Measurements from ENCODE around the gene CACNA1G. TPM values are rescaled to one million over a fixed set of nuclear protein-coding genes. Genes with fewer than 3 reads are reported as not detected.

Gene CACNA1G
- total RNA-seq, 1 experiment from 2014 or later, result 6.7 TPM

DNA sequence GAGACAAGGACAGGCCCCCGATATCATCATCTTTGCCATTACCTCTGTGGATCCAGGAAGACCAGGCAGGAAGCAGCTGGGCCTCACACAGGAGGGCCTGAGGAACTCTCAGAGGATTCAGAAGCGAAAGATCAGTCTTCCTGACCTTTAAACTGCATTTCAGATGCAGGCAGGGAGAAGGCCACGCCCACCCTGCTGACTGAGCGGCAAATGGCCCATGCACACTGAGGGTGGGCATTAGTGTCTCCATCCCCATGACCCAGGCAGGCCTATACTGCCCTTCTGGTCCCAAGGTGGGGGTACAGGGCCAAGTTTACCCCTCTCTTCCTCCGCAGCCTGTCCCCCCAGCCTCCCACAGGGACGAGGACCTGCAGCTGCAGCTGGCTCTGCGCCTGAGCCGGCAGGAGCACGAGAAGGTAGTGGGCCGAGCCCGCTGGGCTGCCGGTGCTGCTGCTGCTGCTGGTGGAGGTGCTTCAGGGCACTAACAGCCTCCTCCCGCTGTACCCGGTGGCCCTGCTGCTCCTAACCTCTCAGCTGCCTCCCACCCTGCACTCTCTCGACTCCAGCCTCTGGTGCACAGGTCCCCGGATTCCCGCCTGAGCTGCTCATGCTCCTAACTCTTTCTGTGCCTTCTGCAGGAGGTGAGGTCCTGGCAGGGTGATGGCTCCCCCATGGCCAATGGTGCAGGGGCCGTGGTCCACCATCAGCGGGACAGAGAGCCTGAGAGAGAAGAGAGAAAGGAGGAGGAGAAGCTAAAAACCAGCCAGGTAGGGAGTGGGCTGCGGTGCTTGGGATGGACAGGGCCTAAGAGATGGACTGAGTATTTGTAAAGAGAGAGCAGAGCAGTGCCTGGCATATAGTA lies 21.7 kb upstream of the CACNA1G start:
- Mint-ChIP-seq H3K27me3 (ENCODE audit: low read depth) (peaks cover 12% of the 10 kb centered on the region), H3K4me1 (peaks cover 41% of the 10 kb centered on the region), H3K4me3 (no peak overlapping the region), H3K9me3 (no peaks in the 10 kb centered on the region), H3K27ac (no peak overlapping the region; the same call in 1 of the 2 replicates), H3K36me3 (peaks cover 13% of the 10 kb centered on the region; the same call in 1 of the 2 replicates)
- no peak for ATAC-seq
- no peak for DNase-seq (ENCODE audit: low spot score)
- ChIA-PET POLR2A (interaction anchor here (0.6 kb wide), 1 partner anchor 32 kb away, joined by 6 read pairs; no protein-coding TSS in a partner anchor), CTCF (interaction anchor here (0.9 to 1.6 kb wide), 2 partner anchors 12 to 59 kb away, joined by 5 read pairs; no protein-coding TSS in a partner anchor)
- TF ChIP-seq CBFB (CRISPR knock-in tag; IDR thresholded peaks at IDR 0.05; ENCODE audit: low read depth) (no peak), NR1H2 (CRISPR knock-in tag; IDR thresholded peaks at IDR 0.05) (no peak), NFYB (CRISPR knock-in tag; conservative IDR thresholded peaks at IDR 0.05; ENCODE audit: low read depth) (no peak), OVOL2 (CRISPR knock-in tag; IDR thresholded peaks at IDR 0.05; ENCODE audit: borderline replicate concordance) (no peak), ZNF416 (CRISPR knock-in tag; IDR thresholded peaks at IDR 0.05) (no peak), NFATC4 (CRISPR knock-in tag; IDR thresholded peaks at IDR 0.05) (no peak), ZNF423 (CRISPR knock-in tag; IDR thresholded peaks at IDR 0.05) (no peak), TEAD1 (CRISPR knock-in tag; IDR thresholded peaks at IDR 0.05) (no peak), MXD4 (CRISPR knock-in tag; IDR thresholded peaks at IDR 0.05; ENCODE audit: borderline replicate concordance) (no peak), GTF2I (CRISPR knock-in tag; conservative IDR thresholded peaks at IDR 0.05) (no peak), ZNF138 (CRISPR knock-in tag; conservative IDR thresholded peaks at IDR 0.05) (no peak)
- TF ChIP-seq, protein P1, sequence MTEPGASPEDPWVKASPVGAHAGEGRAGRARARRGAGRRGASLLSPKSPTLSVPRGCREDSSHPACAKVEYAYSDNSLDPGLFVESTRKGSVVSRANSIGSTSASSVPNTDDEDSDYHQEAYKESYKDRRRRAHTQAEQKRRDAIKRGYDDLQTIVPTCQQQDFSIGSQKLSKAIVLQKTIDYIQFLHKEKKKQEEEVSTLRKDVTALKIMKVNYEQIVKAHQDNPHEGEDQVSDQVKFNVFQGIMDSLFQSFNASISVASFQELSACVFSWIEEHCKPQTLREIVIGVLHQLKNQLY (CRISPR knock-in tag; IDR thresholded peaks at IDR 0.05), result no peak
- TF ChIP-seq, protein P2, sequence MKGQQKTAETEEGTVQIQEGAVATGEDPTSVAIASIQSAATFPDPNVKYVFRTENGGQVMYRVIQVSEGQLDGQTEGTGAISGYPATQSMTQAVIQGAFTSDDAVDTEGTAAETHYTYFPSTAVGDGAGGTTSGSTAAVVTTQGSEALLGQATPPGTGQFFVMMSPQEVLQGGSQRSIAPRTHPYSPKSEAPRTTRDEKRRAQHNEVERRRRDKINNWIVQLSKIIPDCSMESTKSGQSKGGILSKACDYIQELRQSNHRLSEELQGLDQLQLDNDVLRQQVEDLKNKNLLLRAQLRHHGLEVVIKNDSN (CRISPR knock-in tag; IDR thresholded peaks at IDR 0.05), result no peak

DNA sequence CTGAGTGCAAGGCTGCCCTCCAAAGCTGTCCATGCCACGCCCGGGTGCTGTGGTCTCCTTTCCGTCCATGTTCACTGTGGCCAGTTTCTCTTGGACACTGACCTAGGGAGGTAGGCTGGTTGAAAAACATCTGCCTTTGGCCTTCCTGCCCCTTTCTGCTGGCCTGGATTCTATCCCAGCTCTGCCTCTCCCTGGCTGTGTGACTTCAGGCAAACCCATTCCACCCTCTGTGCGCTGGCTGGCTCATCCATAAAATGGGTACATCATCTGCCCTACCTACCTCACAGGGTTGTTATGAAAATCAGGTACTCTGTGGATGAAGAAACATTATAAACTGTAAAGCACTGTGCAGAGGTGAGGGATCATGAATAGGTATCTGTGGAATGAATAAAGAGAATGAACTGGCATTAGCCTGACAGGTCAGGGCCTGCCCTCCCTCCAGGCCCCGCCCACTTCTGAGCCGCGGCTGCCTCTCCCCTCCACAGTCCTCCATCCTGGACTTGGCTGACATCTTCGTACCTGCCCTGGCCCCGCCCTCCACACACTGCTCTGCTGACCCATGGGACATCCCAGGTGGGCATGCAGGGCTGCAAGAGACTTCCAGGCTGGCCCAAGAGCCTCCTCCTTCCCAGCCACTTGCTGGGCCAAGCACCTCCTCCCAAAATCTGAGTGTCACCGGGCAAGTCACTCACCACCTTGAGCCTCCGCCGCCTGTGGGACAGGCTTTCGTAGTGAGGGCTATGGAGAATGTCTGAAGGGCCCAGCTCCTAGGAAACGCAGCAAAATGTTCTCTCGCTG lies 20.6 kb upstream of the CACNA1G start:
- H3K36me3 Mint-ChIP-seq, result peaks cover 13% of the 10 kb centered on the region; the same call in 1 of the 2 replicates
- POLR2A ChIA-PET, result no interaction called here
- CTCF ChIA-PET, result no interaction called here
- ATAC-seq, result peak; percentile 45
- H3K9me3 Mint-ChIP-seq, result no peaks in the 10 kb centered on the region
- H3K27ac Mint-ChIP-seq, result peak overlapping the region; percentile 60; the same call in 1 of the 2 replicates
- H3K4me1 Mint-ChIP-seq, result peaks cover 31% of the 10 kb centered on the region
- peaks cover 12% of the 10 kb centered on the region for H3K27me3 Mint-ChIP-seq (ENCODE audit: low read depth)
- peak; percentile 59 for DNase-seq (ENCODE audit: low spot score)
- no peak overlapping the region for H3K4me3 Mint-ChIP-seq
- TF ChIP-seq OVOL2 (CRISPR knock-in tag; IDR thresholded peaks at IDR 0.05; ENCODE audit: borderline replicate concordance) (no peak), NFYB (CRISPR knock-in tag; conservative IDR thresholded peaks at IDR 0.05; ENCODE audit: low read depth) (no peak), ETV6 (CRISPR knock-in tag; IDR thresholded peaks at IDR 0.05) (no peak), TEAD4 (CRISPR knock-in tag; IDR thresholded peaks at IDR 0.05) (no peak), JAZF1 (CRISPR knock-in tag; IDR thresholded peaks at IDR 0.05) (no peak), ZNF121 (CRISPR knock-in tag; IDR thresholded peaks at IDR 0.05) (no peak), CREB1 (CRISPR knock-in tag; IDR thresholded peaks at IDR 0.05) (no peak), SP1 (CRISPR knock-in tag; conservative IDR thresholded peaks at IDR 0.05) (no peak), RELA (CRISPR knock-in tag; IDR thresholded peaks at IDR 0.05; ENCODE audit: borderline replicate concordance) (no peak)
- TF ChIP-seq, protein P3, sequence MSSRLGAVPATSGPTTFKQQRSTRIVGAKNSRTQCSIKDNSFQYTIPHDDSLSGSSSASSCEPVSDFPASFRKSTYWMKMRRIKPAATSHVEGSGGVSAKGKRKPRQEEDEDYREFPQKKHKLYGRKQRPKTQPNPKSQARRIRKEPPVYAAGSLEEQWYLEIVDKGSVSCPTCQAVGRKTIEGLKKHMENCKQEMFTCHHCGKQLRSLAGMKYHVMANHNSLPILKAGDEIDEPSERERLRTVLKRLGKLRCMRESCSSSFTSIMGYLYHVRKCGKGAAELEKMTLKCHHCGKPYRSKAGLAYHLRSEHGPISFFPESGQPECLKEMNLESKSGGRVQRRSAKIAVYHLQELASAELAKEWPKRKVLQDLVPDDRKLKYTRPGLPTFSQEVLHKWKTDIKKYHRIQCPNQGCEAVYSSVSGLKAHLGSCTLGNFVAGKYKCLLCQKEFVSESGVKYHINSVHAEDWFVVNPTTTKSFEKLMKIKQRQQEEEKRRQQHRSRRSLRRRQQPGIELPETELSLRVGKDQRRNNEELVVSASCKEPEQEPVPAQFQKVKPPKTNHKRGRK (CRISPR knock-in tag; IDR thresholded peaks at IDR 0.05; ENCODE audit: borderline replicate concordance), result no peak
- TF ChIP-seq, protein P4, sequence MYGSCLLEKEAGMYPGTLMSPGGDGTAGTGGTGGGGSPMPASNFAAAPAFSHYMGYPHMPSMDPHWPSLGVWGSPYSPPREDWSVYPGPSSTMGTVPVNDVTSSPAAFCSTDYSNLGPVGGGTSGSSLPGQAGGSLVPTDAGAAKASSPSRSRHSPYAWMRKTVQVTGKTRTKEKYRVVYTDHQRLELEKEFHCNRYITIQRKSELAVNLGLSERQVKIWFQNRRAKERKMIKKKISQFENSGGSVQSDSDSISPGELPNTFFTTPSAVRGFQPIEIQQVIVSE (CRISPR knock-in tag; IDR thresholded peaks at IDR 0.05; ENCODE audit: borderline replicate concordance), result no peak
- TF ChIP-seq, protein P5, sequence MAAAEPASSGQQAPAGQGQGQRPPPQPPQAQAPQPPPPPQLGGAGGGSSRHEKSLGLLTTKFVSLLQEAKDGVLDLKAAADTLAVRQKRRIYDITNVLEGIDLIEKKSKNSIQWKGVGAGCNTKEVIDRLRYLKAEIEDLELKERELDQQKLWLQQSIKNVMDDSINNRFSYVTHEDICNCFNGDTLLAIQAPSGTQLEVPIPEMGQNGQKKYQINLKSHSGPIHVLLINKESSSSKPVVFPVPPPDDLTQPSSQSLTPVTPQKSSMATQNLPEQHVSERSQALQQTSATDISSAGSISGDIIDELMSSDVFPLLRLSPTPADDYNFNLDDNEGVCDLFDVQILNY (CRISPR knock-in tag; IDR thresholded peaks at IDR 0.05), result no peak
- TF ChIP-seq, protein P6, sequence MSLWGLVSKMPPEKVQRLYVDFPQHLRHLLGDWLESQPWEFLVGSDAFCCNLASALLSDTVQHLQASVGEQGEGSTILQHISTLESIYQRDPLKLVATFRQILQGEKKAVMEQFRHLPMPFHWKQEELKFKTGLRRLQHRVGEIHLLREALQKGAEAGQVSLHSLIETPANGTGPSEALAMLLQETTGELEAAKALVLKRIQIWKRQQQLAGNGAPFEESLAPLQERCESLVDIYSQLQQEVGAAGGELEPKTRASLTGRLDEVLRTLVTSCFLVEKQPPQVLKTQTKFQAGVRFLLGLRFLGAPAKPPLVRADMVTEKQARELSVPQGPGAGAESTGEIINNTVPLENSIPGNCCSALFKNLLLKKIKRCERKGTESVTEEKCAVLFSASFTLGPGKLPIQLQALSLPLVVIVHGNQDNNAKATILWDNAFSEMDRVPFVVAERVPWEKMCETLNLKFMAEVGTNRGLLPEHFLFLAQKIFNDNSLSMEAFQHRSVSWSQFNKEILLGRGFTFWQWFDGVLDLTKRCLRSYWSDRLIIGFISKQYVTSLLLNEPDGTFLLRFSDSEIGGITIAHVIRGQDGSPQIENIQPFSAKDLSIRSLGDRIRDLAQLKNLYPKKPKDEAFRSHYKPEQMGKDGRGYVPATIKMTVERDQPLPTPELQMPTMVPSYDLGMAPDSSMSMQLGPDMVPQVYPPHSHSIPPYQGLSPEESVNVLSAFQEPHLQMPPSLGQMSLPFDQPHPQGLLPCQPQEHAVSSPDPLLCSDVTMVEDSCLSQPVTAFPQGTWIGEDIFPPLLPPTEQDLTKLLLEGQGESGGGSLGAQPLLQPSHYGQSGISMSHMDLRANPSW (CRISPR knock-in tag; conservative IDR thresholded peaks at IDR 0.05; ENCODE audit: low read depth), result no peak
- TF ChIP-seq, protein P7, sequence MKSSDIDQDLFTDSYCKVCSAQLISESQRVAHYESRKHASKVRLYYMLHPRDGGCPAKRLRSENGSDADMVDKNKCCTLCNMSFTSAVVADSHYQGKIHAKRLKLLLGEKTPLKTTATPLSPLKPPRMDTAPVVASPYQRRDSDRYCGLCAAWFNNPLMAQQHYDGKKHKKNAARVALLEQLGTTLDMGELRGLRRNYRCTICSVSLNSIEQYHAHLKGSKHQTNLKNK (CRISPR knock-in tag; IDR thresholded peaks at IDR 0.05), result no peak
